ENCODE measurements around the gene VWA7. TPM values are rescaled to one million over a fixed set of nuclear protein-coding genes. Genes with fewer than 3 reads are reported as not detected.

Gene VWA7
- total RNA-seq, 1 donor from 2014 or later, result 0.74 TPM

- Histone ChIP-seq H3K4me1 (peaks cover 20% of the 10 kb centered on the region), H3K4me3 (no peak overlapping the region), H3K9me3 (no peaks in the 10 kb centered on the region), H3K36me3 (peaks cover 0 to 11% of the 10 kb centered on the region in 2 donors), H3K27me3 (no peaks in the 10 kb centered on the region), H3K27ac (no peak overlapping the region)
- TF ChIP-seq POLR2A (IDR thresholded peaks at IDR 0.05), result no peak
- TF ChIP-seq POLR2AphosphoS5 (IDR thresholded peaks at IDR 0.05; ENCODE audit: insufficient read depth in 1 of 2, low read depth in 1 of 2), result no peak
- TF ChIP-seq CTCF (IDR thresholded peaks at IDR 0.05), result no peak
- intact Hi-C loops (cut with DNase I), result no loop called here
- DNase-seq (ENCODE audit: extremely low spot score in 2 of 2), result no peak
Observed at GRCh38 chr6:31722173-31722572, 55.0 kb downstream of the VWA7 start.

- intact Hi-C loops (cut with DNase I), result no loop called here
- no peak for TF ChIP-seq POLR2AphosphoS5 (IDR thresholded peaks at IDR 0.05; ENCODE audit: insufficient read depth in 1 of 2, low read depth in 1 of 2)
- no peak for TF ChIP-seq CTCF (IDR thresholded peaks at IDR 0.05)
- no peak for TF ChIP-seq POLR2A (IDR thresholded peaks at IDR 0.05)
- Histone ChIP-seq H3K4me3 (no peak within 1 kb of the TSS), H3K27ac (no peak within 1 kb of the TSS), H3K36me3 (peaks cover 0 to 4% of the 10 kb centered on the region in 2 donors), H3K27me3 (no peaks in the 10 kb centered on the region), H3K4me1 (peaks cover 13% of the 10 kb centered on the region), H3K9me3 (no peaks in the 10 kb centered on the region)
- no peak for DNase-seq (ENCODE audit: extremely low spot score in 2 of 2)
Observed at GRCh38 chr6:31721351-31722020, 55.6 kb downstream of the VWA7 start, which contains the start of gene LY6G6C. Gene LY6G6C, minus strand, starts transcription at chr6:31721746. Its CDS starts 67 bp downstream, at chr6:31721679.

GRCh38 chr6:31720196-31720770 is 56.8 kb downstream of the VWA7 start:
- intact Hi-C loops (cut with DNase I), result no loop called here
- no peak for TF ChIP-seq POLR2AphosphoS5 (IDR thresholded peaks at IDR 0.05; ENCODE audit: insufficient read depth in 1 of 2, low read depth in 1 of 2)
- no peak for TF ChIP-seq POLR2A (IDR thresholded peaks at IDR 0.05)
- no peak for TF ChIP-seq CTCF (IDR thresholded peaks at IDR 0.05)
- Histone ChIP-seq H3K4me1 (peaks cover 7% of the 10 kb centered on the region), H3K36me3 (no peaks in the 10 kb centered on the region), H3K27me3 (no peaks in the 10 kb centered on the region), H3K9me3 (no peaks in the 10 kb centered on the region), H3K4me3 (peak overlapping the region in 1 of 2 donors; percentile 3), H3K27ac (no peak overlapping the region)
- DNase-seq (ENCODE audit: extremely low spot score in 2 of 2), result no peak

GRCh38 chr6:31719001-31719400 is 58.1 kb downstream of the VWA7 start:
- Histone ChIP-seq H3K4me3 (no peak overlapping the region), H3K36me3 (no peaks in the 10 kb centered on the region), H3K27ac (peak overlapping the region; percentile 71), H3K27me3 (no peaks in the 10 kb centered on the region), H3K4me1 (peaks cover 13% of the 10 kb centered on the region), H3K9me3 (no peaks in the 10 kb centered on the region)
- intact Hi-C loops (cut with DNase I), result no loop called here
- no peak for TF ChIP-seq CTCF (IDR thresholded peaks at IDR 0.05)
- no peak for TF ChIP-seq POLR2AphosphoS5 (IDR thresholded peaks at IDR 0.05; ENCODE audit: insufficient read depth in 1 of 2, low read depth in 1 of 2)
- no peak for TF ChIP-seq POLR2A (IDR thresholded peaks at IDR 0.05)
- no peak for DNase-seq (ENCODE audit: extremely low spot score in 2 of 2)

- Histone ChIP-seq H3K36me3 (no peaks in the 10 kb centered on the region), H3K4me3 (no peak overlapping the region), H3K27me3 (no peaks in the 10 kb centered on the region), H3K9me3 (no peaks in the 10 kb centered on the region), H3K4me1 (peaks cover 14% of the 10 kb centered on the region), H3K27ac (peak overlapping the region; percentile 71)
- DNase-seq (ENCODE audit: extremely low spot score in 2 of 2), result no peak
- TF ChIP-seq POLR2A (IDR thresholded peaks at IDR 0.05), result no peak
- peak in 1 of 2 donors; percentile 88 for TF ChIP-seq POLR2AphosphoS5 (IDR thresholded peaks at IDR 0.05; ENCODE audit: insufficient read depth in 1 of 2, low read depth in 1 of 2)
- TF ChIP-seq CTCF (IDR thresholded peaks at IDR 0.05), result no peak
- intact Hi-C loops (cut with DNase I), result no loop called here
Observed at GRCh38 chr6:31718265-31718664, 58.9 kb downstream of the VWA7 start.
